Hypothalamus (tissue), 51 donors: Measurements from ENCODE around the gene PRDM12.

Source experiments
- DNase-seq, 51 donors: peaks; one replicate each; lab custom pipeline; 2025; lab: John Stamatoyannopoulos, UW

The PRDM12 gene

GRCh38 chr9:130663258-130663976 lies 977 bp upstream of the PRDM12 start:
- DNase-seq, result no peak

- DNase-seq, result no peak
Observed at GRCh38 chr9:130663977-130664250, 480 bp upstream of the PRDM12 start.

GRCh38 chr9:130665029-130665430 lies 636 bp downstream of the PRDM12 start:
- no peak for DNase-seq

GRCh38 chr9:130665431-130666392 lies 1.3 kb downstream of the PRDM12 start:
- DNase-seq, result no peak

GRCh38 chr9:130666393-130667119 lies 2.2 kb downstream of the PRDM12 start:
- DNase-seq, result no peak

- no peak for DNase-seq
Observed at GRCh38 chr9:130667120-130667435, 2.7 kb downstream of the PRDM12 start.

GRCh38 chr9:130668196-130668595 lies 3.8 kb downstream of the PRDM12 start:
- no peak for DNase-seq

- DNase-seq, result no peak
Observed at GRCh38 chr9:130668659-130669058, 4.3 kb downstream of the PRDM12 start.

GRCh38 chr9:130669965-130670364 lies 5.6 kb downstream of the PRDM12 start:
- no peak for DNase-seq

- no peak for DNase-seq
Observed at GRCh38 chr9:130670644-130671043, 6.2 kb downstream of the PRDM12 start.

- no peak for DNase-seq
Observed at GRCh38 chr9:130672466-130672865, 8.1 kb downstream of the PRDM12 start.

- no peak for DNase-seq
Observed at GRCh38 chr9:130672933-130673615, 8.7 kb downstream of the PRDM12 start.

- DNase-seq, result peak in 1 of 51 donors; percentile 1
Observed at GRCh38 chr9:130675396-130675795, 11.0 kb downstream of the PRDM12 start.

- DNase-seq, result no peak
Observed at GRCh38 chr9:130677252-130677651, 12.9 kb downstream of the PRDM12 start.

GRCh38 chr9:130680836-130681768 lies 16.7 kb downstream of the PRDM12 start:
- DNase-seq, result peak in 42 of 51 donors; percentile 12 to 76 (median 36)

- peak in 4 of 51 donors; percentile 22 to 62 (median 36) for DNase-seq
Observed at GRCh38 chr9:130681769-130682420, 17.5 kb downstream of the PRDM12 start.

- DNase-seq, result peak in 46 of 51 donors; percentile 7 to 83 (median 62)
Observed at GRCh38 chr9:130682421-130683121, 18.2 kb downstream of the PRDM12 start.

GRCh38 chr9:130685104-130685503 lies 20.7 kb downstream of the PRDM12 start:
- no peak for DNase-seq
